Fibroblast of villous mesenchyme (primary cell): ENCODE results near the gene ANO2. TPM values are rescaled to one million over a fixed set of nuclear protein-coding genes. Genes with fewer than 3 reads are reported as not detected.
A peak's percentile ranks its signal among the peaks of the same experiment; 100 is the strongest.

Experiments
- DNase-seq: peaks from one replicate; pipeline ENCODE4 v3.0.0-alpha.2; 2010; ENCODE audit warnings: low read depth
- H3K4me3 ChIP-seq: 2 replicates; pipeline ENCODE4 v1.5.1; 2011; ENCODE audit warnings: low read depth, mild to moderate bottlenecking, low read length
- CTCF ChIP-seq: IDR thresholded peaks from 2 replicates; pipeline ENCODE4 v1.5.1; 2012; ENCODE audit warnings: low read depth, mild to moderate bottlenecking, low read length; ENCODE audit not compliant: insufficient read depth
- total RNA-seq: library from RNA; depleted of rRNA; stranded (reverse); fragments of >200 nt; gene quantifications from 2 replicates; pipeline ENCODE4 v1.2.3, GENCODE V29; 2012

ANO2 gene
- total RNA-seq, 1 donor: 0.43 TPM

DNA sequence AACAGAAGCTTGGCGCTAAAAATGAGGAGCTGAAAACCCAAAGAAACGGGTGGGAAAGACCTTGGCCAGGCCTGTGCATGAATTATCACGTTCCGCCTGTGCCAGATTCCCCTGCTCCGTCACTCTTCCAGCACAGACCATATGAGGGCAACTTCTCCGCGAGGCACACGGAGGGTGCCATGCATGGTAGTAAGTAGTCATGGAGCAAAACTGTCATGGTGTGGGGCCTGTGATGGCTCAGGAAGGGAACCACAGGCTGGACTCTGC lies 148.2 kb downstream of the ANO2 start:
- DNase-seq: no peak
- no peak for TF ChIP-seq CTCF
- H3K4me3 ChIP-seq: no peak overlapping the region

DNA sequence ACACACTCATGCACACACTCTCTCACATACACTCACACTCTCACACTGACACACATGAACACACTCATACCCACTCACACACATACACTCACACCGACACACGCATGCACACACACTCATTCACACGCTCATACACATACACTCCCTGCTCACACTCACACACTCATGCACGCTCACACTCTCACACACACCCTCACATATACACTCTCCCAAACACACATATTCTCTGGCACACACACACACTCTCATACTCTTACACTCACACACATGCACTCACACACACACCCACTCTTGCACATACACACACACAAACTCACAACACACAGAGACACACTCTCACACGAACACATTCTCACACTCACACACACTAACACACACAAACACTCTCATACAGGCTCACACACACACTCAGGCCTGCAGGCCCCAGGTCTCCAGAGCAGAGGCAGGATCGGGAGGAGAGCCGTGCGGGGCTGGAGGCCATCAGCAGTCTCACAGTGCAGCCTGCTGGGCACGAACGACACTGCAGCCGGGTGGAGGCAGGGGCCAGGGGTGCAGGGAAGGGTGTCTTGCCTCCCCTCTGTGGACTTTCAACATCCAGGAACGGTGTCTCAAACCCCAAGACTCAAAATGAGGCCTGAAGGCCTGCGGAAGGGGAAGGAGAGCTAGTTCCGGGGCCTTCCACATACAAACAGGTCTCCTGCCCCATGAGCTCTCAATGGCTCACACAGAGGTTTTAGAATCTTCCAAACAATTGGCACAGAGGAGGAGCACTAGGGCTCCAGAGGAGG lies 148.7 kb downstream of the ANO2 start:
- no peak for DNase-seq
- TF ChIP-seq CTCF: peak; percentile 48
- no peak overlapping the region for H3K4me3 ChIP-seq

- TF ChIP-seq CTCF: no peak
- H3K4me3 ChIP-seq: no peak overlapping the region
- no peak for DNase-seq
Measured at GRCh38 chr12:5794156-5794555, 150.9 kb downstream of the ANO2 start.

DNA sequence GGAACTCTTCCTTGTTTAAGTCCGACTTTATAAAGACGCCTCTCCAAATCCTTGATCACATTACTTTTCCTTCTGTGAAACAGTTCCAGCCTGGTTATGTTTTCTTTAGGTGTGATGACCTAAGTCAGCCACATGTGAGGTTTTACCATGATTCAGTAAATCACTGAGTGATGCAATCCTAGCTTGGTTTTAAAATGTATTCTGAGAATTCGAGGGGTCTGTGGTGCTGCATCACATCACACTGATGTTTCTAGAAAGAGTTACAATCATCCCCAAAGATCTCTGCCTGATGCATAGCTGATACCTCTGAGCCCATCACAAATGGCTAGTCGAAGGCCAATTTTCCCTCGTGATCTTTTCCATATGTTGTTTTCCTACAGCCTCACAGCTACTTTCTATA lies 152.7 kb downstream of the ANO2 start:
- no peak for DNase-seq
- no peak overlapping the region for H3K4me3 ChIP-seq
- TF ChIP-seq CTCF: no peak

GRCh38 chr12:5789469-5789968 lies 155.5 kb downstream of the ANO2 start:
- TF ChIP-seq CTCF: no peak
- H3K4me3 ChIP-seq: no peak overlapping the region
- peak; percentile 21 for DNase-seq

- no peak for TF ChIP-seq CTCF
- H3K4me3 ChIP-seq: no peak overlapping the region
- DNase-seq: no peak
Measured at GRCh38 chr12:5787828-5788227, 157.2 kb downstream of the ANO2 start.

DNA sequence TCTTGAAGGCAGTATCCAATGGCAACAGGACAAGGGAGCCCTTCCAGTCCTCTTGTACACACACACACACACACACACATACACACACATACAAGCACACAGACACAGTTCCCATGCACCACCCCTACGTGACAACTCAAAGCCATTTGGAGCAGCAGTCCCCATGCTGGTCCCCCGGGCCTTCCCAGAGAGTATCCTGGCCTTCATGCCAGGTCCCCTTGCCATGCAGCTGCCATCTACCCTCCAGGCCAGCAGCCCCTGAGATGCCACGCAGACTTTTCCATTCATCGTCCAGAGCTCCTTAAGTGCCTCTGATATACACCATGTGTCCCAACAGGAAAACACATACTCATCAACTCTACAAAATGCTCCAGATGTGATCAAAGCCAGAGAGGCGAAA lies 159.5 kb downstream of the ANO2 start:
- no peak for TF ChIP-seq CTCF
- no peak overlapping the region for H3K4me3 ChIP-seq
- DNase-seq: no peak
